ENCODE results near the gene ZNF439. TPM values are rescaled to one million over a fixed set of nuclear protein-coding genes. Genes with fewer than 3 reads are reported as not detected.

Gene ZNF439
- total and polyA plus RNA-seq, 2 of the 8 experiments (the other 6 are each of a cell fraction or from before 2014, with no cell fraction given), result 0.09 TPM; not detected in 1

DNA sequence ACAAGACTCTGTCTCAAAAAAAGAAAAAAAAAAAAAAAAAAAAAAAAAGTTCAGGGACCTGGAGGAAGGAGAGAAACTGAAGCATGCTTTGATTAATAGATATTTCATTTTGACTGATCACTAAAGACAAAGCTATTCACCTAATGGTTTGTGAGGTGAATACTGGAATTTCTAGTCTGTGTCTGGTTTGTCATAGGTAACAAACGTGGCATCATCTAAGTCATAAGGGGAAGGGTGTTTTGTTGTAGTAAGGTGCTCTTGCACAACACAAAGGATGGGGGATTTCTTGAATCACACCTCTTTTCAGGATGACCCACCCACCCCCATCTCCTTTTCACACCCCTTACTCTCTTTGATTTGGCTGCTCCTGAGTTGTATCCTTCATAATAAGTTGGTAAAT, 25.2 kb downstream of the ZNF439 start:
- Histone ChIP-seq H4K8ac (ENCODE audit: extremely low read depth, insufficient read depth, low read length) (no peak overlapping the region), H2BK15ac (ENCODE audit: low read length) (no peak overlapping the region), H2AFZ (ENCODE audit: low read length) (no peak overlapping the region), H4K91ac (replicated peaks; ENCODE audit: insufficient read length, low read length) (no peak overlapping the region), H3K14ac (ENCODE audit: insufficient read length) (no peak overlapping the region), H4K5ac (ENCODE audit: insufficient read length, low read depth, low read length) (no peak overlapping the region), H3K23me2 (ENCODE audit: low read depth, low read length) (no peaks in the 10 kb centered on the region), H2BK12ac (ENCODE audit: low read depth, low read length) (no peak overlapping the region), H3K9me3 (ENCODE audit: insufficient read depth in 2 of 2, low read depth in 1 of 2, low read length in 1 of 2) (peaks cover 26 to 33% of the 10 kb centered on the region in 2 experiments), H3K4me1 (replicated peaks in 1 of 4; ENCODE audit: control insufficient read depth in 3 of 4, insufficient read depth in 4 of 4, low read length in 3 of 4) (no peaks in the 10 kb centered on the region), H2BK5ac (ENCODE audit: low read depth, low read length) (no peak overlapping the region), H3K9ac (replicated peaks in 1 of 4; ENCODE audit: extremely low read depth in 1 of 4, low read depth in 3 of 4, low read length in 3 of 4) (no peak overlapping the region), H4K20me1 (replicated peaks in 1 of 2; ENCODE audit: control insufficient read depth in 1 of 2, insufficient read depth in 2 of 2, low read length in 2 of 2) (no peaks in the 10 kb centered on the region), H3K18ac (ENCODE audit: extremely low read depth, low read length) (no peak overlapping the region), H3K23ac (ENCODE audit: insufficient read length) (no peak overlapping the region), H3K4me3 (ENCODE audit: extremely low read depth in 1 of 4, insufficient read depth in 2 of 4, low read depth in 3 of 4, low read length in 4 of 4) (no peak overlapping the region), H2AK5ac (ENCODE audit: low read depth, low read length) (no peak overlapping the region), H3K27ac (ENCODE audit: low read depth, low read length) (no peak overlapping the region), H2BK120ac (replicated peaks; ENCODE audit: low read depth, low read length) (no peak overlapping the region), H3K27me3 (replicated peaks in 1 of 4; ENCODE audit: control insufficient read depth in 3 of 4, extremely low read depth in 1 of 4, insufficient read depth in 3 of 4, low read length in 3 of 4) (no peaks in the 10 kb centered on the region), H3K4me2 (ENCODE audit: insufficient read depth in 1 of 2, low read depth in 2 of 2, low read length in 2 of 2) (no peak overlapping the region), H3K4ac (replicated peaks; ENCODE audit: insufficient read length, low read depth, low read length) (no peak overlapping the region), H2BK20ac (ENCODE audit: low read length) (no peak overlapping the region), H3K56ac (replicated peaks; ENCODE audit: insufficient read length, low read depth, low read length) (no peak overlapping the region), H3K36me3 (ENCODE audit: control insufficient read depth in 2 of 4, insufficient read depth in 4 of 4, low read length in 3 of 4) (no peaks in the 10 kb centered on the region; a peak in 1 of 8 replicates), H3K79me1 (ENCODE audit: low read depth, low read length) (no peaks in the 10 kb centered on the region), H3K79me2 (ENCODE audit: control insufficient read depth in 1 of 2, insufficient read depth in 2 of 2, low read length in 2 of 2) (no peaks in the 10 kb centered on the region)
- WGBS, 2 experiments (ENCODE audit: extremely low coverage in 1 of 2, insufficient coverage in 1 of 2, insufficient read length in 1 of 2, insufficient replicate concordance in 2 of 2, low coverage in 1 of 2, low lambda C conversion rate in 2 of 2, missing lambda C conversion rate in 1 of 2), result 63% methylated on average over 1 of the region's 1 CpG; no CpG with 5 or more reads in 1 of the 2 experiments
- POLR2A ChIA-PET (ENCODE audit: partially characterized antibody), result no interaction called here
- CTCF ChIA-PET (ENCODE audit: partially characterized antibody), result no interaction called here
- DNase-seq (ENCODE audit: low read depth in 1 of 2, low spot score in 2 of 2) (no peak), FAIRE-seq (no peak)
- TF ChIP-seq TAF7 (optimal IDR thresholded peaks at IDR 0.05; ENCODE audit: borderline replicate concordance, low read depth, low read length), result no peak
- no peak for TF ChIP-seq CBX8 (IDR thresholded peaks at IDR 0.05; ENCODE audit: borderline replicate concordance, low read depth, low read length)
- TF ChIP-seq JUN (IDR thresholded peaks at IDR 0.05; ENCODE audit: low read depth, low read length), result no peak
- TF ChIP-seq PHF8 (conservative IDR thresholded peaks at IDR 0.05; ENCODE audit: low read depth, low read length), result no peak
- TF ChIP-seq, protein P1, sequence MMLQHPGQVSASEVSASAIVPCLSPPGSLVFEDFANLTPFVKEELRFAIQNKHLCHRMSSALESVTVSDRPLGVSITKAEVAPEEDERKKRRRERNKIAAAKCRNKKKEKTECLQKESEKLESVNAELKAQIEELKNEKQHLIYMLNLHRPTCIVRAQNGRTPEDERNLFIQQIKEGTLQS (IDR thresholded peaks at IDR 0.05; ENCODE audit: insufficient read depth, low read depth, low read length), result no peak
- TF ChIP-seq BRCA1 (IDR thresholded peaks at IDR 0.05; ENCODE audit: low read depth, low read length), result no peak
- TF ChIP-seq SRF (IDR thresholded peaks at IDR 0.05; ENCODE audit: low read depth, low read length), result no peak
- TF ChIP-seq RXRA (IDR thresholded peaks at IDR 0.05; ENCODE audit: insufficient read depth, low read depth, low read length), result no peak
- TF ChIP-seq BCL11A (IDR thresholded peaks at IDR 0.05; ENCODE audit: low read depth in 2 of 2, low read length in 2 of 2), result no peak
- no peak for TF ChIP-seq SP2 (IDR thresholded peaks at IDR 0.05; ENCODE audit: low read length)
- TF ChIP-seq GABPA (IDR thresholded peaks at IDR 0.05; ENCODE audit: borderline replicate concordance, insufficient read depth, low read length), result no peak
- TF ChIP-seq, protein P2, sequence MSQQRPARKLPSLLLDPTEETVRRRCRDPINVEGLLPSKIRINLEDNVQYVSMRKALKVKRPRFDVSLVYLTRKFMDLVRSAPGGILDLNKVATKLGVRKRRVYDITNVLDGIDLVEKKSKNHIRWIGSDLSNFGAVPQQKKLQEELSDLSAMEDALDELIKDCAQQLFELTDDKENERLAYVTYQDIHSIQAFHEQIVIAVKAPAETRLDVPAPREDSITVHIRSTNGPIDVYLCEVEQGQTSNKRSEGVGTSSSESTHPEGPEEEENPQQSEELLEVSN (IDR thresholded peaks at IDR 0.05), result no peak
- no peak for TF ChIP-seq YY1 (IDR thresholded peaks at IDR 0.05; ENCODE audit: low read depth, low read length)
- no peak for TF ChIP-seq JUND (IDR thresholded peaks at IDR 0.05; ENCODE audit: low read length)

Measured in H1 (cell line).